Measurements from ENCODE around the gene LRP1B.

Gene LRP1B

GRCh38 chr2:142061733-142062132 lies 69.1 kb downstream of the LRP1B start:
- H3K4me3 ChIP-seq (ENCODE audit: low read depth, low read length) = no peak overlapping the region
- DNase-seq = no peak
- no peaks in the 10 kb centered on the region for H3K27me3 ChIP-seq
- no peaks in the 10 kb centered on the region for H3K9me3 ChIP-seq
- H3K36me3 ChIP-seq = no peaks in the 10 kb centered on the region
- no peaks in the 10 kb centered on the region for H3K4me1 ChIP-seq
- TF ChIP-seq, protein P1, sequence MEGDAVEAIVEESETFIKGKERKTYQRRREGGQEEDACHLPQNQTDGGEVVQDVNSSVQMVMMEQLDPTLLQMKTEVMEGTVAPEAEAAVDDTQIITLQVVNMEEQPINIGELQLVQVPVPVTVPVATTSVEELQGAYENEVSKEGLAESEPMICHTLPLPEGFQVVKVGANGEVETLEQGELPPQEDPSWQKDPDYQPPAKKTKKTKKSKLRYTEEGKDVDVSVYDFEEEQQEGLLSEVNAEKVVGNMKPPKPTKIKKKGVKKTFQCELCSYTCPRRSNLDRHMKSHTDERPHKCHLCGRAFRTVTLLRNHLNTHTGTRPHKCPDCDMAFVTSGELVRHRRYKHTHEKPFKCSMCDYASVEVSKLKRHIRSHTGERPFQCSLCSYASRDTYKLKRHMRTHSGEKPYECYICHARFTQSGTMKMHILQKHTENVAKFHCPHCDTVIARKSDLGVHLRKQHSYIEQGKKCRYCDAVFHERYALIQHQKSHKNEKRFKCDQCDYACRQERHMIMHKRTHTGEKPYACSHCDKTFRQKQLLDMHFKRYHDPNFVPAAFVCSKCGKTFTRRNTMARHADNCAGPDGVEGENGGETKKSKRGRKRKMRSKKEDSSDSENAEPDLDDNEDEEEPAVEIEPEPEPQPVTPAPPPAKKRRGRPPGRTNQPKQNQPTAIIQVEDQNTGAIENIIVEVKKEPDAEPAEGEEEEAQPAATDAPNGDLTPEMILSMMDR (IDR thresholded peaks at IDR 0.05; ENCODE audit: low read depth, low read length) = no peak

DNA sequence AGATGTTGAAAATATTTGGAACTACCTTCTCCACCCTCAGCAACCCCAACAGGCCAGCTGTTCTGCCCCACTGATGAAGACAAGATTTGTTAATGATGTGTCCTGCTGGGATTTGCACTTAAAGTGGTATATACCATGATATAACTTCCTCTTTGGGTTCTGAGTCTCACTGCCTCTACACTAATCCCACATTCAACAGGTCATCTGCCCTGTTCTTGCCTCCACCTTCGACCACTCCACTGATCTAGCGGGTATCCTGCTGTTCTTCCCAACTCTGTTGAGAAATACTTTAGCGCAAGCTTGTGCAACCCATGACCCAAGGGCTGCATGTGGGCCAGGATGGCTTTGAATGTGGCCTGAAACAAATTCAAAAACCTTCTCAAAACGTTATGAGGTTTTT lies 72.7 kb downstream of the LRP1B start:
- H3K4me1 ChIP-seq = no peaks in the 10 kb centered on the region
- no peaks in the 10 kb centered on the region for H3K36me3 ChIP-seq
- no peaks in the 10 kb centered on the region for H3K9me3 ChIP-seq
- TF ChIP-seq, protein P1 (IDR thresholded peaks at IDR 0.05; ENCODE audit: low read depth, low read length) = no peak
- H3K4me3 ChIP-seq (ENCODE audit: low read depth, low read length) = no peak overlapping the region
- DNase-seq = no peak
- H3K27me3 ChIP-seq = no peaks in the 10 kb centered on the region

GRCh38 chr2:142056784-142057183 lies 74.0 kb downstream of the LRP1B start:
- TF ChIP-seq, protein P1 (IDR thresholded peaks at IDR 0.05; ENCODE audit: low read depth, low read length) = no peak
- Histone ChIP-seq H3K4me3 (ENCODE audit: low read depth, low read length) (no peak overlapping the region), H3K4me1 (no peaks in the 10 kb centered on the region), H3K27me3 (no peaks in the 10 kb centered on the region), H3K36me3 (no peaks in the 10 kb centered on the region), H3K9me3 (no peaks in the 10 kb centered on the region)
- DNase-seq = no peak

DNA sequence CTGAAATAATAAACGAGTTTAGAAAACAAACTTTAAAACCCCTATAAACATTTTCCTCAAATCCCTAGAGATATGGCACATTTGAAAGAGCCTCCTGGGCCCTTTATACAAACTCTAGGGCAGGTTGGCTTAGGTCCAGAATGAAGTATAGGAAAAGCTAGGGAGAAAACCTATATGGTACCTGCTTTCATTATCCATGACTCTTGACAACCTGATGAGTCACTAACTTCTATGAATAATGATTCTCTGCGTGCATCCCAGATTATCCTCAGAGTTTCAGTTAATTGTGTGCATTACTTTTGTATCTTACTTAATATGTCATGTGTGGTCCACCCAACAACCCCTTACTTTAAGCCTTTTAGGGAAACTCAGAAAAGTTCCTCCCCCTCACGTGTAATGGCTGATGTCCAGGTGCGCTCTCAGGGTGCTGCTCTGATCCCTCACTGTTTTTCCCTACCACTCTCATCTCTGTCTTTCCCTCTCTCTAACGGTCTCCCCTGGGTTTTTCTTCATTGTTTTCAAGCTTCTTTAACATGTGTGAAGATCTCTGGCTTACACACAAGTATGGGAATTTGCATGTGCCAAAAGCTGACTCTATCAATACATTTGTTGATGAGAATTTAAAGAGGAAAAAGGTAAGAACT lies 78.5 kb downstream of the LRP1B start:
- no peak for DNase-seq
- Histone ChIP-seq H3K27me3 (no peaks in the 10 kb centered on the region), H3K9me3 (no peaks in the 10 kb centered on the region), H3K4me3 (ENCODE audit: low read depth, low read length) (no peak overlapping the region), H3K36me3 (no peaks in the 10 kb centered on the region), H3K4me1 (no peaks in the 10 kb centered on the region)
- TF ChIP-seq, protein P1 (IDR thresholded peaks at IDR 0.05; ENCODE audit: low read depth, low read length) = no peak

- TF ChIP-seq, protein P1 (IDR thresholded peaks at IDR 0.05; ENCODE audit: low read depth, low read length) = no peak
- DNase-seq = no peak
- Histone ChIP-seq H3K9me3 (no peaks in the 10 kb centered on the region), H3K4me3 (ENCODE audit: low read depth, low read length) (no peak overlapping the region), H3K4me1 (no peaks in the 10 kb centered on the region), H3K36me3 (no peaks in the 10 kb centered on the region), H3K27me3 (no peaks in the 10 kb centered on the region)
Measured at GRCh38 chr2:142048581-142048980, 82.2 kb downstream of the LRP1B start.

GRCh38 chr2:142045641-142046040 lies 85.2 kb downstream of the LRP1B start:
- DNase-seq = no peak
- H3K36me3 ChIP-seq = no peaks in the 10 kb centered on the region
- H3K27me3 ChIP-seq = no peaks in the 10 kb centered on the region
- no peak overlapping the region for H3K4me3 ChIP-seq (ENCODE audit: low read depth, low read length)
- TF ChIP-seq, protein P1 (IDR thresholded peaks at IDR 0.05; ENCODE audit: low read depth, low read length) = no peak
- H3K4me1 ChIP-seq = no peaks in the 10 kb centered on the region
- H3K9me3 ChIP-seq = no peaks in the 10 kb centered on the region
